GM10248 (cell line): ENCODE results near the gene HIKESHI.

Source experiments
- CTCF ChIA-PET: fragments of 300-600 bp; sonication (Branson Sonifier 250); formaldehyde crosslinking; extraction: SDS; loops from one replicate; lab custom pipeline; 2021; ENCODE audit warnings: antibody characterized with exemption; lab: Yijun Ruan, JAX
- POLR2A ChIA-PET: fragments of 350-650 bp; sonication (Branson Sonifier 250); formaldehyde crosslinking; extraction: SDS; loops from one replicate; lab custom pipeline; 2020; ENCODE audit warnings: antibody characterized with exemption; lab: Yijun Ruan, JAX
- DNase-seq: peaks from one replicate; pipeline ENCODE4 v3.0.0; 2012; ENCODE audit errors: extremely low spot score
- CTCF ChIP-seq: IDR thresholded peaks from 2 replicates; pipeline ENCODE4 v1.5.1; 2012; ENCODE audit warnings: mild to moderate bottlenecking, low read depth; ENCODE audit errors: extremely low read depth, missing control alignments, control extremely low read depth

The HIKESHI gene

GRCh38 chr11:86358720-86359119 lies 56.7 kb downstream of the HIKESHI start:
- no peak for TF ChIP-seq CTCF
- DNase-seq, result no peak
- CTCF ChIA-PET, result interaction anchor here (1.8 to 2.2 kb wide), 2 partner anchors 9 to 10 kb away, joined by 6 to 11 read pairs; no protein-coding TSS in a partner anchor
- POLR2A ChIA-PET, result no interaction called here

GRCh38 chr11:86360775-86361395 lies 58.8 kb downstream of the HIKESHI start:
- peak; percentile 5 for TF ChIP-seq CTCF
- POLR2A ChIA-PET, result no interaction called here
- DNase-seq, result peak; percentile 18
- CTCF ChIA-PET, result interaction anchor here (0.8 to 1.6 kb wide), 5 partner anchors 10 to 96 kb away, joined by 3 to 5 read pairs (median 3); partner anchors contain the start of gene CCDC81

GRCh38 chr11:86363424-86363823 lies 61.4 kb downstream of the HIKESHI start:
- DNase-seq, result no peak
- POLR2A ChIA-PET, result no interaction called here
- CTCF ChIA-PET, result interaction anchor here (1.2 to 1.6 kb wide), 2 partner anchors 11 to 443 kb away, joined by 3 to 4 read pairs; no protein-coding TSS in a partner anchor
- TF ChIP-seq CTCF, result no peak

- ChIA-PET CTCF (interaction anchor here (0.6 kb wide), 1 partner anchor 251 kb away, joined by 3 read pairs; no protein-coding TSS in a partner anchor), POLR2A (no interaction called here)
- DNase-seq, result no peak
- TF ChIP-seq CTCF, result no peak
These were observed 63.5 kb downstream of the HIKESHI start for GRCh38 chr11:86365546-86365945.

- CTCF ChIA-PET, result interaction anchor here (2.4 kb wide), 1 partner anchor 10 kb away, joined by 11 read pairs; no protein-coding TSS in a partner anchor
- DNase-seq, result no peak
- no peak for TF ChIP-seq CTCF
- POLR2A ChIA-PET, result no interaction called here
These were observed 67.6 kb downstream of the HIKESHI start for GRCh38 chr11:86369668-86370067.

GRCh38 chr11:86370171-86370570 lies 68.1 kb downstream of the HIKESHI start:
- TF ChIP-seq CTCF, result no peak
- DNase-seq, result no peak
- ChIA-PET POLR2A (no interaction called here), CTCF (interaction anchor here (2.4 kb wide), 1 partner anchor 11 kb away, joined by 11 read pairs; no protein-coding TSS in a partner anchor)
